ENCODE results near the gene IGLL5. TPM values are rescaled to one million over a fixed set of nuclear protein-coding genes. Genes with fewer than 3 reads are reported as not detected.
"Not testable (repeated sequence)": the region's sequence is repeated elsewhere in the genome, so short reads cannot be mapped to it uniquely, and the experiment has no call there.

IGLL5 gene
- total RNA-seq, 1 donor from 2014 or later, result not detected

GRCh38 chr22:22900527-22901205 is 13.1 kb downstream of the IGLL5 start:
- not testable (repeated sequence) for DNase-seq (ENCODE audit: low read depth)

- no peak for DNase-seq (ENCODE audit: low read depth)
These were observed 14.1 kb downstream of the IGLL5 start for GRCh38 chr22:22901578-22902218.

- no peak for DNase-seq (ENCODE audit: low read depth)
These were observed 14.8 kb downstream of the IGLL5 start for GRCh38 chr22:22902247-22903001.

- DNase-seq (ENCODE audit: low read depth), result no peak
These were observed 15.8 kb downstream of the IGLL5 start for GRCh38 chr22:22903355-22903777.

- not testable (repeated sequence) for DNase-seq (ENCODE audit: low read depth)
These were observed 16.2 kb downstream of the IGLL5 start for GRCh38 chr22:22903781-22904192.

- DNase-seq (ENCODE audit: low read depth), result not testable (repeated sequence)
These were observed 17.1 kb downstream of the IGLL5 start for GRCh38 chr22:22904736-22905135.

GRCh38 chr22:22906391-22906790 is 18.8 kb downstream of the IGLL5 start:
- not testable (repeated sequence) for DNase-seq (ENCODE audit: low read depth)

GRCh38 chr22:22906907-22907550 is 19.4 kb downstream of the IGLL5 start:
- DNase-seq (ENCODE audit: low read depth), result no peak

- no peak for DNase-seq (ENCODE audit: low read depth)
These were observed 20.2 kb downstream of the IGLL5 start for GRCh38 chr22:22907551-22908494.

GRCh38 chr22:22908495-22908861 is 20.9 kb downstream of the IGLL5 start:
- no peak for DNase-seq (ENCODE audit: low read depth)

- DNase-seq (ENCODE audit: low read depth), result no peak
These were observed 21.5 kb downstream of the IGLL5 start for GRCh38 chr22:22908941-22909604.

- DNase-seq (ENCODE audit: low read depth), result no peak
These were observed 22.1 kb downstream of the IGLL5 start for GRCh38 chr22:22909605-22910271.

- no peak for DNase-seq (ENCODE audit: low read depth)
These were observed 22.9 kb downstream of the IGLL5 start for GRCh38 chr22:22910272-22911240.

GRCh38 chr22:22911327-22912134 is 23.9 kb downstream of the IGLL5 start:
- no peak for DNase-seq (ENCODE audit: low read depth)

GRCh38 chr22:22912135-22912987 is 24.7 kb downstream of the IGLL5 start:
- no peak for DNase-seq (ENCODE audit: low read depth)

- no peak for DNase-seq (ENCODE audit: low read depth)
These were observed 25.3 kb downstream of the IGLL5 start for GRCh38 chr22:22912988-22913253.

- no peak for DNase-seq (ENCODE audit: low read depth)
These were observed 26.4 kb downstream of the IGLL5 start for GRCh38 chr22:22913989-22914388.

All from renal cortical epithelial cell (primary cell).